Gastrocnemius medialis (tissue), 4 donors: Measurements from ENCODE around the gene HEXB. TPM values are rescaled to one million over a fixed set of nuclear protein-coding genes. Genes with fewer than 3 reads are reported as not detected.
"Not testable (repeated sequence)": the region's sequence is repeated elsewhere in the genome, so short reads cannot be mapped to it uniquely, and the experiment has no call there.

ENCODE experiments used
- ATAC-seq, 2 donors: fragments of 150-250 bp; one replicate each; pipeline ENCODE4 v1.9.1; 2016
- DNase-seq, 2 donors: peaks; one replicate each; pipeline ENCODE4 v3.0.0-alpha.2; 2019
- H3K27ac ChIP-seq, 4 donors: fragments of 200-600 bp; sonication (generic); 1 replicate in 1 of 4; 2 replicates in 3 of 4; pipeline ENCODE4 v1.5.1; 2016 to 2018; ENCODE audit warnings: mild to moderate bottlenecking in 2 of 4, moderate library complexity in 1 of 4
- H3K27me3 ChIP-seq, 3 donors: fragments of 200-600 bp; sonication (generic) in 2 of 3; 1 replicate in 1 of 3; 2 replicates in 2 of 3; pipeline versions ENCODE4 v1.5.1 to v1.6.0; 2016 to 2019; ENCODE audit warnings: mild to moderate bottlenecking in 1 of 3, moderate library complexity in 1 of 3
- H3K36me3 ChIP-seq, 2 donors: fragments of 200-600 bp; sonication (generic) in 1 of 2; one replicate each; pipeline ENCODE4 v1.5.1; 2017 to 2018
- H3K4me1 ChIP-seq, 2 donors: fragments of 200-600 bp; sonication (generic) in 1 of 2; one replicate each; pipeline ENCODE4 v1.5.1; 2016 to 2017; ENCODE audit warnings: mild to moderate bottlenecking in 2 of 2
- H3K4me3 ChIP-seq, 4 donors: fragments of 200-600 bp; sonication (generic) in 3 of 4; 1 replicate in 1 of 4; 2 replicates in 3 of 4; pipeline ENCODE4 v1.5.1; 2016 to 2019; ENCODE audit warnings: mild to moderate bottlenecking in 2 of 4
- H3K9me3 ChIP-seq, 3 donors: fragments of 200-600 bp; sonication (generic) in 2 of 3; 1 replicate in 1 of 3; 2 replicates in 2 of 3; pipeline ENCODE4 v1.5.1; 2016 to 2019
- POLR2A ChIP-seq, 2 donors: fragments of 450-650 bp; IDR thresholded peaks; one replicate each; pipeline ENCODE4 v1.6.1; 2017; ENCODE audit warnings: antibody characterized with exemption in 2 of 2, mild to moderate bottlenecking in 2 of 2, moderate library complexity in 2 of 2
- in situ Hi-C, 4 donors: fragments of 200-750 bp; cut with MboI; loops; one replicate each; pipeline versions ENCODE4 v1.15.0 to v1.8.0; 2017; ENCODE audit warnings: low sequenced_read_pairs in 4 of 4
- intact Hi-C: fragments of 100-400 bp; cut with DNase I; formaldehyde crosslinking; loops from one replicate; pipeline ENCODE4 v1.15.1; 2023; ENCODE audit warnings: low total_unique reads
- total RNA-seq, 4 donors: library from RNA; depleted of rRNA; stranded (reverse); fragments of >200 nt; gene quantifications; one replicate each; pipeline versions ENCODE4 v1.1.0 to v1.2.3, GENCODE V29; 2016
- TF ChIP-seq, protein P1 (sequence below), 5 experiments: fragments of 450-650 bp in 3 of 5; fragments of 200-600 bp in 2 of 5; sonication (generic) in 2 of 5; IDR thresholded peaks in 4 of 5; conservative IDR thresholded peaks in 1 of 5; 1 replicate in 4 of 5; 2 replicates in 1 of 5; pipeline ENCODE4 v1.5.1; 2016 to 2019; ENCODE audit warnings: antibody characterized with exemption in 5 of 5, mild to moderate bottlenecking in 3 of 5, moderate library complexity in 3 of 5

Gene HEXB
- total RNA-seq, 4 donors from 2014 or later = 32.3 to 54.4 (median 47.1) TPM

DNA sequence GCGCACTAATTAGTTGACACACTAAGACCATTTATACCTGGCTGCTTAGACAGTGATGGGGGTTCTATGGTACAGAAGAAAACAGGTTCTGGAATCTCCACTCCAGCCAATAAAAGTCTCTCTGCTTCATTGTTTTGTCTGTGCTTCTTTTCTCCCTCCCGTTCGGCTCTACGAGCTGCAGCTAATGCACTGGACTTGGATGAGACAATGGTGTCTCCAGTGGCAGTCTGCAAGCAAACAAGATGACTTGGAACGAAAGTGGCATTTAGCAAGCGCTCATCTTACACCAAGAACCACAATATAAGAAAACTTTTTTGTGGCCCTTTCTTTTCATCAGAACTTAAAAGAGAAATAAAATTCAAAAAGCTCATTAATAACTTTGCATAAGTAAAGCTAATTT lies 51.7 kb downstream of the HEXB start:
- in situ Hi-C loops (no loop called here), intact Hi-C loops (no loop called here)
- H3K36me3 ChIP-seq = peaks cover 0 to 76% of the 10 kb centered on the region in 2 donors
- H3K27ac ChIP-seq = no peak overlapping the region
- no peaks in the 10 kb centered on the region for H3K27me3 ChIP-seq
- ATAC-seq (no peak), DNase-seq (no peak)
- H3K9me3 ChIP-seq = no peaks in the 10 kb centered on the region
- H3K4me1 ChIP-seq = no peaks in the 10 kb centered on the region
- TF ChIP-seq, protein P1, sequence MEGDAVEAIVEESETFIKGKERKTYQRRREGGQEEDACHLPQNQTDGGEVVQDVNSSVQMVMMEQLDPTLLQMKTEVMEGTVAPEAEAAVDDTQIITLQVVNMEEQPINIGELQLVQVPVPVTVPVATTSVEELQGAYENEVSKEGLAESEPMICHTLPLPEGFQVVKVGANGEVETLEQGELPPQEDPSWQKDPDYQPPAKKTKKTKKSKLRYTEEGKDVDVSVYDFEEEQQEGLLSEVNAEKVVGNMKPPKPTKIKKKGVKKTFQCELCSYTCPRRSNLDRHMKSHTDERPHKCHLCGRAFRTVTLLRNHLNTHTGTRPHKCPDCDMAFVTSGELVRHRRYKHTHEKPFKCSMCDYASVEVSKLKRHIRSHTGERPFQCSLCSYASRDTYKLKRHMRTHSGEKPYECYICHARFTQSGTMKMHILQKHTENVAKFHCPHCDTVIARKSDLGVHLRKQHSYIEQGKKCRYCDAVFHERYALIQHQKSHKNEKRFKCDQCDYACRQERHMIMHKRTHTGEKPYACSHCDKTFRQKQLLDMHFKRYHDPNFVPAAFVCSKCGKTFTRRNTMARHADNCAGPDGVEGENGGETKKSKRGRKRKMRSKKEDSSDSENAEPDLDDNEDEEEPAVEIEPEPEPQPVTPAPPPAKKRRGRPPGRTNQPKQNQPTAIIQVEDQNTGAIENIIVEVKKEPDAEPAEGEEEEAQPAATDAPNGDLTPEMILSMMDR (IDR thresholded peaks at IDR 0.05 in 4 of 5, conservative IDR thresholded peaks at IDR 0.05 in 1 of 5) = no peak
- TF ChIP-seq POLR2A (IDR thresholded peaks at IDR 0.05) = no peak
- H3K4me3 ChIP-seq = no peak overlapping the region

DNA sequence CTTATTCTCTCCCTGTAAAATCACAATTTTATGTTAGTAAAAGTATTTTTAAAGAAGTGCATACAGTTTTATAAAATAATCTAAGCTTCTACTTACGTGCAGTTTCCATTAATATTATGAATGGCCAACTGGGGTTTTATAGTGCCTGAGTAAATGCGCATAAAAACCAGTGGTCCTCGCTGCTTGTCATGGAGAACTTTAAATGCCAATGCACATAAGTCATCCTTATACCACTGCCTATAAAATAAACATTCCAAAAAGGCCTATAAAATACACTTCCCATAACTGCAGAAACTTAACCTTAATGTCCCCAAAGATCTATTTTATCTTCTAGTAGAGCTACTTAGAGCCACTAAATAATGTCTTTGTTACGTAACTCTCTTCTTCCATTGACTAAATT lies 53.4 kb downstream of the HEXB start:
- H3K4me1 ChIP-seq = no peaks in the 10 kb centered on the region
- DNase-seq (no peak), ATAC-seq (no peak)
- no peak overlapping the region for H3K4me3 ChIP-seq
- peaks cover 0 to 68% of the 10 kb centered on the region in 2 donors for H3K36me3 ChIP-seq
- H3K27me3 ChIP-seq = no peaks in the 10 kb centered on the region
- H3K27ac ChIP-seq = no peak overlapping the region
- intact Hi-C loops (no loop called here), in situ Hi-C loops (no loop called here)
- TF ChIP-seq POLR2A (IDR thresholded peaks at IDR 0.05) = no peak
- TF ChIP-seq, protein P1 (IDR thresholded peaks at IDR 0.05 in 4 of 5, conservative IDR thresholded peaks at IDR 0.05 in 1 of 5) = no peak
- no peaks in the 10 kb centered on the region for H3K9me3 ChIP-seq

DNA sequence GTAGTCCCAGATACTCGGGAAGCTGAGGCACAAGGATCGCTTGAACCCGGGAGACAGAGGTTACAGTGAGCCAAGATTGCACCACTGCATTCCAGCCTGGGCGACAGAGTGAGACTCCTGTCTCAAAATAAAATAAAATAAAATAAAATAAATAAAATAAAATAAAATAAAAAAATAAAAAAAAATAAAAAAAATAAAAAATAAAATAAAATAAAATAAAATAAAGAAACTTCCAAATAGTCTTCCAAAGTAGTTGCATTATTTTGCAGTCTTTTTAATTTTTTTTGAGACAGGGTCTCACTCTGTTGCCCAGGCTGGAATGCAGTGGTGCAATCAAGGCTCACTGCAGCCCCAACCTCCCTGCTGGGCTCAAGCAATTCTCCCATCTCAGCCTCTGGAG lies 63.7 kb downstream of the HEXB start:
- intact Hi-C loops, H3K27me3 ChIP-seq, in situ Hi-C loops, ATAC-seq, DNase-seq, H3K4me1 ChIP-seq, H3K27ac ChIP-seq, H3K9me3 ChIP-seq, H3K4me3 ChIP-seq: not testable (repeated sequence)
- H3K36me3 ChIP-seq = peaks cover 6 to 73% of the 10 kb centered on the region in 2 donors

DNA sequence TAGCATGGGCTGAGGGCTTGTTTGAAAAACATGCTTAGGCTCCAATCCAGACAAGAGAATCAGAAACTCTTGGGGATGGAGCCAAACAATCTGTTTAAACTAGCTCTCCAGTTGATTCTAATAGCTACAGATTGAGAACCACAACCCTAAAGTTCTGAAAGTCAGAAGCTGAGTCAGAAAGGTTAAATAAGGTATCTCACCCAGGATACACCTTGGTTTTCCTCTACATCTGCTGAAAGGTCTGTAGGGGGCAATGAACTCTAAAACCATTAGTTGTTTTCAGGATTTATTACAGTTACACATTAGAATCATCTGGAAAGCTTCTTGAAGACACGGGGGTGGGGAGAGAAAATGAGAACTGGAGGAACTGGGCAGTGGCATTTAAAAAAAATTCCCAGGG lies 76.2 kb downstream of the HEXB start:
- TF ChIP-seq POLR2A (IDR thresholded peaks at IDR 0.05) = no peak
- TF ChIP-seq, protein P1 (IDR thresholded peaks at IDR 0.05 in 4 of 5, conservative IDR thresholded peaks at IDR 0.05 in 1 of 5) = no peak
- no peak overlapping the region for H3K27ac ChIP-seq
- no peaks in the 10 kb centered on the region for H3K9me3 ChIP-seq
- intact Hi-C loops (no loop called here), in situ Hi-C loops (loop anchor here in 1 of 4 donors (25.0 kb wide), 1 partner anchor 1199 kb away; the partner anchor contains the start of genes ANKRA2 and UTP15)
- DNase-seq (no peak), ATAC-seq (no peak)
- peaks cover 0 to 36% of the 10 kb centered on the region in 2 donors for H3K36me3 ChIP-seq
- H3K4me1 ChIP-seq = peaks cover 15 to 20% of the 10 kb centered on the region in 2 donors
- H3K27me3 ChIP-seq = no peaks in the 10 kb centered on the region
- H3K4me3 ChIP-seq = no peak overlapping the region

DNA sequence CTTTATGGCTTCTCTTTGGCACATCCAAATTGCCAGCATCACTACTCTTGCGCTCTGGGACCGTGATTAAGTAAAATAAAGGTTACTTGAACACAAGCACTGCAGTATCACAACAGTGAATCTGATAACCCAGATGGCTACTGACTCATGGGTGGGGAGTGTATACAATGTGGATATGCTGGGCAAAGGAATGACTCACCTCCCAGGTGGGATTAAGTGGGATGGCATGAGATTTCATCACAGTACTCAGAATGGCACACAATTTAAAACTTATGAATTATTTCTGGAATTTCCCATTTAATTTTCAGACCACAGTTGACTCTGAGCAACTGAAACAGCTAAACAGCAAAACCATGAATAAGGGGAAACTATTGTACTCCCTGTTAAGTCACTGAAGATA lies 77.6 kb downstream of the HEXB start:
- in situ Hi-C loops = loop anchor here in 1 of 4 donors (25.0 kb wide), 1 partner anchor 1200 kb away; the partner anchor contains the start of genes ANKRA2 and UTP15
- no peak for DNase-seq
- H3K4me1 ChIP-seq = peaks cover 15 to 21% of the 10 kb centered on the region in 2 donors
- no peaks in the 10 kb centered on the region for H3K27me3 ChIP-seq
- H3K27ac ChIP-seq = peak overlapping the region in 1 of 4 donors; percentile 34
- no peak overlapping the region for H3K4me3 ChIP-seq
- no peak for TF ChIP-seq POLR2A (IDR thresholded peaks at IDR 0.05)
- TF ChIP-seq, protein P1 (IDR thresholded peaks at IDR 0.05 in 4 of 5, conservative IDR thresholded peaks at IDR 0.05 in 1 of 5) = no peak
- H3K9me3 ChIP-seq = no peaks in the 10 kb centered on the region
- peaks cover 0 to 22% of the 10 kb centered on the region in 2 donors for H3K36me3 ChIP-seq
- intact Hi-C loops = no loop called here
- ATAC-seq = no peak
